ENCODE data around the gene KLF18.
"Not testable (repeated sequence)": the region's sequence is repeated elsewhere in the genome, so short reads cannot be mapped to it uniquely, and the experiment has no call there.

The KLF18 gene

GRCh38 chr1:44141531-44141930 is at the start of gene KLF18:
Gene KLF18, minus strand, starts transcription at chr1:44141631. Its CDS starts 0 bp downstream, at chr1:44141631.
- no peak for DNase-seq

- DNase-seq: no peak
Observed at GRCh38 chr1:44174630-44175029, 33.2 kb upstream of the KLF18 start.

GRCh38 chr1:44170281-44170823 is 28.9 kb upstream of the KLF18 start:
- peak; percentile 70 for DNase-seq

DNA sequence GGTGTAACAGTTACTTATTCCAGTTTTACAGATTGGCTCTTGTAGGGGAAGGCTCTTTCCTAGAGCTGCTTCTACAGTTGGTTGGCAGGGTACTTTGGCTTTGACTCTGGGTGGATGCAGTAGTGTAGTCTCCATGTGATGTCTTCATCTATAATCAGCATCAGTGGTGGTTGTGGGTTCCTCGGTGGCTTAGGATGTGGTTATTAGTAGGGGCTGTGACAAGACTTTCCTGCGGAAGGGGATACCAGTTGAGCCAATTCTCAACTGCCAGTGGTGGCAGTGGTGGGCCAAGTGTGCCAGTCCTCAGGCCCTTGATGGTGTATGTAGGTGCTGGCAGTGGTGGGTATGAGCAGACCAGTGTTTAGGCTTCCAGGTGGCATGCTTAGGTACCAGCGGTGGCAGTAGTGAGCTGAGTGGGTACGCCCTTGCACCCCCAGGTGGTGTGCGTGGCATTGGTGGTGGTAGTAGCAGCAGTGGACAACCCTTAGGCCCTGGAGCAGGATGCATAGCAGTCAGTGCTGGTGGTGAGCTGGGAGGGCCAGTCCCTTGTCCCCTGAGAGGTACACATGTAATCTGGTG is 27.2 kb upstream of the KLF18 start:
- no peak for DNase-seq

DNA sequence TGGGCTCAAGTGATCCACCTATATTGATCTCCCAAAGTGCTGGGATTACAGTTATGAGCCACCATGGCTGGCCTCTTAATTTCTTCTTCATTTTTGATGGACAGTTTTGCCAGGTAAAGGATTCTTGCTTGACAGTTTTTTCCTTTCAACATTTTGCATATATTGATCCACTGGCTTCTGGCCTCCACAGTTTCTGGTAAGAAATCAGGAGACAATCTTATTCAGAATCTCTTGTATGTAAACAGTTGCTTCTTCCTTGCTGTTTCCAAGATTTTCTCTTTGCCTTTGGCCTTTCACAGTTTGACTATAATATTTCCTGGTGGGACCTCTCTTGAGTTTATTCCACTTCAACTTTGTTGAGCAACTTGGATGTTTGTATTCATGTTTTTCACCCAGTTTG is 20.1 kb upstream of the KLF18 start:
- no peak for DNase-seq

DNA sequence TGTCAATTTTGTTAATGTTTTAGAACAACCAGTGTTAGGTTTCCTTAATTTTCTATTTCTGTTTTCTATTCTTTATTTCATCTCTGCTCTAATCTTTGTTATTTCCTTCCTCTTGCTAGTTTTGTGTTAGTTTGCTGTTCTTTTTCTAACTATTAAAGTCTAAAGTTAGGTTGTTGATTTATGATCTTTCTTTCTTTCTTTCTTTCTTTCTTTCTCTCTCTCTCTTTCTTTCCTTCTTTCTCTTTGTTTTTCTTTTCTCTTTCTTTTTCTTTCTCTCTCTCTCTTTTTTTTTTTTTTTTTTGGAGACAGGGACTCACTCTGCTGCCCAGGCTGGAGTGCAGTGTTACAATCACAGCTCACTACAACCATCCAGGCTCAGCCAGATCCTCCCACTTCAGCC is 17.4 kb upstream of the KLF18 start:
- DNase-seq: no peak

DNA sequence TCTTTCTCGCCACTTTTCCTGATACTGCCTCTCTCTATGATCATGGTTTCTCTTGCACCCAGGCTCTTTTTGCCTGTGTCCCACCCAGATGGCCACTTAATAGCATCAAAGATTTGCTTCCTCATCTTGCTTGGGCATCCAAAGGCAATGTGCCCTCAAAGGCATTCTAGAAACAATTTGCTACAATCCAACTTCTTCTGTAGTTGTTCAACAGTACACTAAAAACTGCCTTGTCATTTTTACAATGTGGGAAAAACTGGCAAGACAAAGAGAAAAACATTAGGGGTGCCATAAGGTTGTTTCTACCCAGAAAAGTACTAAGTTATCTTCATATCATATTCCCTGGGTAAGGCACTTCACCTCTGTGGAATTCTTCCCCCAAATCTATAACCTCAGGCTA is 16.5 kb upstream of the KLF18 start:
- DNase-seq: no peak

- DNase-seq: no peak
Observed at GRCh38 chr1:44154049-44154448, 12.6 kb upstream of the KLF18 start.

DNA sequence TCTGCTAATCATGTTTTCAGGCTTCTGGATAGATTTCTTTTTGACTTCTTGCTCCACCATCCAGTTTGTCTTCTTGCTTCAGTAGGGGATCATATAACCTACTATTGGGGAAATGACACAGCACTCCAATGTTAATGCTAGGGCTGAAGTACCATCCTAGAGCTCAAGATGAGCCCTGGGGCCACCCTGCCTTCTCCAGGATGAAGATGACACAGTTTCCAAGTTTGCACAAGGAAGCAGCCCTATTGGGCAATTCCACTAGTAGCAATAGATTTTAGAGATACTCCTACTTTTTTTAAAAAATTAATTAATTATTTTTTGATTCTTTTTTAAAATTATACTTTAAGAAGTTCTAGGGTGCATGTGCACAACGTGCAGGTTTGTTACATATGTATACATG is 11.3 kb upstream of the KLF18 start:
- DNase-seq: no peak

- DNase-seq: no peak
Observed at GRCh38 chr1:44151808-44152207, 10.4 kb upstream of the KLF18 start.

DNA sequence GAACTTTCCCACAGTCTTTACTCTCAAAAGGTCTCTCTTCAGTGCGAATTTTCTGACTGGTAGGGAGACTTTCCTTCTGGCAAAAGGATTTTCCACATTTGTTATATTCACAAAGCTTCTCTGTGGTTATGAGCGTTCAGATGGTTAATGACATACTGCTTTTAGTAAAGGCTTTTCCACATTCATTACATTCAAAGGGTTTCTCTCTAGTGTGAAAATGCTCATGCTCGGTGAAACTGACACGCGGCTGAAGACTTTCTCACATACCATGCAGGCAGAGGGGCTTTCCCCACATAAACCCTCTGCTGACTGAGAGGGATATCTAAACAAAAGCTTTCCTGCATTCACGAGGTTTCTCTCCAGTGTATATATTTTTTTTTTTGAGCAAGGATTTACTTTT is 9.9 kb upstream of the KLF18 start:
- DNase-seq: no peak

DNA sequence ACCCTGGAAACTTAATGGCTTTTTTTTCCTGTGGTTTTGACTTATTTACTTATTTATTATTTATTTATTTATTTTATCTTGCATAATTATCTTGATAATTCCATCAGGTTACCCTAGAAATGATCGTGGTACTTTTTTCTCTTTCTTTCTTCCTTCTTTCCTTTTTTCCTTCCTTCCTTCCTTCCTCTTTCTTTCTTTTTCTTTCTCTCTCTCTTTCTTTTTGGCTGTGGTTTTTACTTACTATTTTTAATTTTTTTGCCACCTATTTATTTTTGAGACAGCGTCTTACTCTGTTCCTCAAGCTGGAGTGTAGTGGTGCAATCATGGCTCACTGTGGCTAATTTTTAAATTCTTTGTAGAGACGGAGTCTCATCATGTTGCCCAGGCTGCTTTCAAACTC is 6.2 kb upstream of the KLF18 start:
- DNase-seq: no peak

GRCh38 chr1:44146536-44147361 is 5.3 kb upstream of the KLF18 start:
- DNase-seq: no peak

GRCh38 chr1:44144962-44145756 is 3.7 kb upstream of the KLF18 start:
- DNase-seq: peak; percentile 48

DNA sequence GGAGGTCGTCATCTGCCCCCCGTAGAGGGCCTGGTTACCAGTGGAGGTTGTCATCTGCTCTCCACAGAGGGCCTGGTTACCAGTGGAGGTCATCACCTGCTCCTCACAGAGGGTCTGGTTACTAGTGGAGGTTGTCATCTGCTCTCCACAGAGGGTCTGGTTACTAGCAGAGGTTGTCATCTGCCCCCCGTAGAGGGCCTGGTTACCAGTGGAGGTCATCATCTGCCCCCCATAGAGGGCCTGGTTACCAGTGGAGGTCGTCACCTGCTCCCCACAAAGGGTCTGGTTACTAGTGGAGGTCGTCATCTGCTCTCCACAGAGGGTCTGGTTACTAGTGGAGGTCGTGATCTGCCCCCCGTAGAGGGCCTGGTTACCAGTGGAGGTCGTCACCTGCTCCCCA is 1.9 kb downstream of the KLF18 start:
- DNase-seq: not testable (repeated sequence)

- DNase-seq: no peak
Observed at GRCh38 chr1:44138239-44138638, 3.2 kb downstream of the KLF18 start.

DNA sequence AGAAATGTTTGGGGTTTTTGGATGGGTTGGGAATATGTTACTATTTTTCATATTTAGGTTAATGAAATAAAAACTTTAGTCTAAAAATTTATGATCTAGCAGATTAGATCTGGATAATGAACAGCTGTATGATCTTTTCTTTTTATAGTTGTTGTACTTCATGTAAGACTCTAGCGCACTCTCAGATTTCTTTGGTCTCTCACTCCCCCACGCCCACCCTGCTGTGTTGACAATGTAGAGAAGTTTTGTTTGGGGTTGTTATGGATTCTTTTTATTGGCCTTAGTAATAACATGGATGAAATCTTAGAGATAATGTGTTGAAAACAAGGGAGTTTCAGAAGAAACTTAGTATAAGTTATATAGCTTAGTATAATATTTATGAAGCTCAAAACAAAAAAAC is 5.5 kb downstream of the KLF18 start:
- no peak for DNase-seq

DNA sequence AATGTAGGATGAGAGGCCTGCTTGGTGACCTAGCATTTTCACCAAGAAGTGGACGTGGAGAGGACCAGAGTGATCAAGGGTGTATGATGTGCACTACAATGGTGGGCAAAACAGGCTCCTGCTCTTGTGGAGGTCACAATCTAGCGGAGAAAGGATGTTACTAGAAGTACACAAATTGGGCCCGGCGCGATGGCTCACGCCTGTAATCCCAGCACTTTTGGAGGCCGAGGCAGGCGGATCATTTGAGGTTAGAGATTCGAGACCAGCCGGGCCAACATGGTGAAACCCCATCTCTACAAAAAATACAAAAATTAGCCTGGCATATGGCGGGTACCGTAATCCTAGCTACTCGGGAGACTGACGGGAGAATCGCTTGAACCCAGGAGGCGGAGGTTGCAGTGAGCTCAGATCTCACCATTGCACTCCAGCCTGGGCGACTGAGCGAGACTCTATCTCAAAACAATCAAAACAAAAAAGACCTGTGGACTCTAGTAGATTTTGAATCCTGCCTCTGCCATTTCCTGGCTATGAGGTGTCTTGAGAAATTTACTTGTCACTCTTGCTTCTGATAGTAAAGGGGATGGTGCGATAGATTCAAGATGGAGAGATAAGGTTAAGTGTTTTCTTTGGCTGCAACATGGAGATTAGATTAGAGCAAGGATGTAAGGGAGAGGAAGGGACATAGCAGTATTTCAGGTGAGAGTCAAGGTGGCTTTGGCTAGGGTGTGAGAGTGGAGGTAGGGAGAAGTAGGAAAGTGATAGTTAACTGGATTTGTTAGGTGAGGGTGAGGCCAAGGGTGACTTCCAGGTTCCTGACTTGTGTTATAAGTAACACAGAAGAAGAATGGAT is 7.1 kb downstream of the KLF18 start:
- no peak for DNase-seq

DNA sequence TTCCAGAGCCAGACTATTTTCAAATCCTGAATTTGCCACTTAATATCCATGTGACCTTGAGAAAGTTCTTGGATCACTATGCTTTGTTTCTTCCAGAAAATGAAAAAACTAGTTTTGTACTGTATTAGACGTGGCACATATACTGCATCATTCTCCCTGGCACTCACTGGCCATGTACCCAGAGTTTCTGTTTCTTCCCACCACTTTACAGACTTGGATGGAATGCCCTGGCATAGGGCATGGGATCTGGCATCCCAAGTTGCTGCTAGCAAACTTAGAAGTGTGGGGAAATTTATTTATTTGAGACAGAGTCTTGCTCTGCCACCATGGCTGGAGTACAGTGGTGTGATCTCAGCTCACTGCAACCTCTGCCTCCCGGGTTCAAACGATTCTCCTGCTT is 10.0 kb downstream of the KLF18 start:
- no peak for DNase-seq

DNA sequence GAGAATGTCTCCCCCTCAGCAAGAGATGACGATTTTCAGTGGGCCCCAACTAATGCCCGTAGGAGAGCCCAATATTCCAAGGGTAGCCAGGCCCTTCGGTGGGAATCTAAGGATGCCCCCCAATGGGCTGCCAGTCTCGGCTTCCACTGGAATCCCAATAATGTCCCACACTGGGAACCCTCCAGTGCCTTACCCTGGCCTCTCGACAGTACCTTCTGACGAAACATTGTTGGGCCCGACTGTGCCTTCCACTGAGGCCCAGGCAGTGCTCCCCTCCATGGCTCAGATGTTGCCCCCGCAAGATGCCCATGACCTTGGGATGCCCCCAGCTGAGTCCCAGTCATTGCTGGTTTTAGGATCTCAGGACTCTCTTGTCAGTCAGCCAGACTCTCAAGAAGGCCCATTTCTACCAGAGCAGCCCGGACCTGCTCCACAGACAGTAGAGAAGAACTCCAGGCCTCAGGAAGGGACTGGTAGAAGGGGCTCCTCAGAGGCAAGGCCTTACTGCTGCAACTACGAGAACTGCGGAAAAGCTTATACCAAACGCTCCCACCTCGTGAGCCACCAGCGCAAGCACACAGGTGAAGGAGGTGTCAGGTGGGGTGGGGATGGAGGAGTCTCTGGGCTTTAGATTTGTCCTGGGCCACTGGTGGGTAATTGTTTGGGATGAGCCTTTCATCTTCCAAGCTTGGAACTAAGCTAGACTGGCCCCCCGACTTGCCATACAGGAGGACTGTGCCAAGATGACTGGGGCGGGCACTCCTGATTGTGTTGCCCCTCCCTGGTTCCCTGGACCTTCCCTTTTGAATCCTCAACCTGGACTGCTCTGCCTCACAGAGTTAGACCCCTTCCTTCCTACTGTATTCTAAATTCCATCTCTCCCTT is 11.6 kb downstream of the KLF18 start:
- DNase-seq: no peak

DNA sequence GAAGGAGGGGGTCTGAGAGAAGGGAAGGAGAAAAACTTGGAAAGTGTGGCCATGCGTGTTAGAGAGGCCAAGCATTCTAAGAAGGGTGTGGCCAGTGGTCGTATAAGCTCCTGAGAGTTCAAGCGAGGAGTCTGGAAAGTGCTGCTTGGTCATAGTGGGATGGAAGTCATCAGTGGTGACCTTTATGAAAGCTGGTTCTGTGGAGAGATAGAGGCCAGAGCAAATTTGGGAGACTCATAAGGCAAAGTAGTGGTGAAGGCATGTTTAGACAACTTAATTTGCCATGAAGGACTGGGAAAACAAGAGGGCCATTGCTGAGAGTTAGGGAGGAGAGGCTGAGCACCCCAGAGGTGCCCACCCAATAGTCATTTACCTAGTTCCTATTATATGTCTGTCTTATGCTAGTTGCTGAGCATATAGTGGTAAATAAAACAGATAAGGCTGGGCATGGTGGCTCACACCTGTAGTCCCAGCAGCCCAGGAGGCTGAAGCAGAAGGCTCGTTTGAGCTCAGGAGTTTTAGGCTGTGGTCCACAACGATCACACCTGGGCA is 21.0 kb downstream of the KLF18 start:
- DNase-seq: no peak
